WERI-Rb-1 (cell line): Measurements from ENCODE around the gene B3GALT4.

Source experiments
- DNase-seq: peaks from one replicate; pipeline ENCODE4 v3.0.0-alpha.2; 2020
- H3K27ac ChIP-seq: fragments of 250-450 bp; sonication (Bioruptor Pico); 2 replicates; pipeline ENCODE4 v1.5.1; 2020; ENCODE audit warnings: mild to moderate bottlenecking, moderate library complexity
- H3K27me3 ChIP-seq: fragments of 250-450 bp; sonication (Bioruptor Pico); 2 replicates; pipeline ENCODE4 v1.5.1; 2021; ENCODE audit warnings: mild to moderate bottlenecking, low read depth, moderate library complexity; ENCODE audit not compliant: insufficient read depth, severe bottlenecking
- H3K36me3 ChIP-seq: fragments of 250-450 bp; sonication (Bioruptor Pico); 2 replicates; pipeline ENCODE4 v1.5.1; 2020; ENCODE audit warnings: mild to moderate bottlenecking, moderate library complexity
- H3K4me3 ChIP-seq: 2 replicates; pipeline ENCODE4 v1.5.1; 2011; ENCODE audit warnings: low read depth, mild to moderate bottlenecking, control low read depth, low read length
- H3K9me3 ChIP-seq: fragments of 250-450 bp; sonication (Bioruptor Pico); 2 replicates; pipeline ENCODE4 v1.5.1; 2021; ENCODE audit warnings: mild to moderate bottlenecking, moderate library complexity; ENCODE audit not compliant: severe bottlenecking
- CTCF ChIP-seq: IDR thresholded peaks from 2 replicates; pipeline ENCODE4 v1.5.1; 2011; ENCODE audit warnings: low read depth, mild to moderate bottlenecking, control low read depth, inconsistent platforms, low read length

The B3GALT4 gene

GRCh38 chr6:33312361-33313104 is 35.6 kb downstream of the B3GALT4 start:
- Histone ChIP-seq H3K4me3 (peak overlapping the region; percentile 56), H3K9me3 (no peaks in the 10 kb centered on the region), H3K27me3 (no peaks in the 10 kb centered on the region), H3K36me3 (peaks cover 7% of the 10 kb centered on the region; the same call in 1 of the 2 replicates), H3K27ac (no peak overlapping the region)
- DNase-seq = peak; percentile 89
- peak; percentile 32; the same call in 1 of the 2 replicates for TF ChIP-seq CTCF

- peaks cover 7% of the 10 kb centered on the region; the same call in 1 of the 2 replicates for H3K36me3 ChIP-seq
- TF ChIP-seq CTCF = no peak
- DNase-seq = no peak
These were observed 36.3 kb downstream of the B3GALT4 start for GRCh38 chr6:33313105-33313708.

GRCh38 chr6:33313709-33314514 is 37.0 kb downstream of the B3GALT4 start, which contains the start of gene TAPBP:
TSS of gene TAPBP (minus strand) at chr6:33314078. CDS start at chr6:33314041, 37 bp downstream.
- Histone ChIP-seq H3K4me3 (peak within 1 kb of the TSS; percentile 56), H3K9me3 (no peaks in the 10 kb centered on the region), H3K36me3 (peaks cover 13% of the 10 kb centered on the region), H3K27me3 (no peaks in the 10 kb centered on the region), H3K27ac (no peak within 1 kb of the TSS)
- DNase-seq = peak; percentile 47
- no peak for TF ChIP-seq CTCF

More at GRCh38 chr6:33313105-33313708, 36.3 kb downstream of the B3GALT4 start:
- Histone ChIP-seq H3K4me3 (peak overlapping the region; percentile 56), H3K9me3 (no peaks in the 10 kb centered on the region), H3K27ac (no peak overlapping the region), H3K27me3 (no peaks in the 10 kb centered on the region)

- DNase-seq = no peak
- H3K27ac ChIP-seq = no peak overlapping the region
- H3K36me3 ChIP-seq = peaks cover 19% of the 10 kb centered on the region
- H3K4me3 ChIP-seq = no peak overlapping the region
- H3K27me3 ChIP-seq = no peaks in the 10 kb centered on the region
- no peaks in the 10 kb centered on the region for H3K9me3 ChIP-seq
- no peak for TF ChIP-seq CTCF
These were observed 37.6 kb downstream of the B3GALT4 start for GRCh38 chr6:33314515-33314942.

- H3K4me3 ChIP-seq = no peak overlapping the region
- peaks cover 26% of the 10 kb centered on the region for H3K36me3 ChIP-seq
- DNase-seq = no peak
- no peaks in the 10 kb centered on the region for H3K27me3 ChIP-seq
- TF ChIP-seq CTCF = no peak
- no peak overlapping the region for H3K27ac ChIP-seq
- no peaks in the 10 kb centered on the region for H3K9me3 ChIP-seq
These were observed 38.2 kb downstream of the B3GALT4 start for GRCh38 chr6:33314943-33315792.
